Right ventricle myocardium inferior (tissue), 1 donor: ENCODE data around the gene SLC16A2. TPM values are rescaled to one million over a fixed set of nuclear protein-coding genes. Genes with fewer than 3 reads are reported as not detected.
"Not testable (repeated sequence)": the region's sequence is repeated elsewhere in the genome, so short reads cannot be mapped to it uniquely, and the experiment has no call there.

Source experiments
- ATAC-seq: fragments of 200-7000 bp; cut with Tn5 transposase; one replicate; pipeline ENCODE4 v1.9.1; 2020; ENCODE audit warnings: mild to moderate bottlenecking, moderate library complexity
- DNase-seq: peaks from one replicate; pipeline ENCODE4 v3.0.0; 2021; ENCODE audit errors: missing footprints
- intact Hi-C: fragments of 100-400 bp; cut with DNase I; formaldehyde crosslinking; loops from one replicate; pipeline ENCODE4 v1.11.0; 2022
- total RNA-seq: library from RNA; stranded (reverse); fragmentation: NEBNext Ultra II Directional; extraction: Animal tissue kit (Norgen Biotek cat#: 25700); gene quantifications from one replicate; pipeline ENCODE4 v1.2.1, GENCODE V29; 2021
- donor health status: DM: no; HTN: yes; CAD: no; lungs with severe emphysema.

The SLC16A2 gene
- total RNA-seq, 1 donor from 2014 or later = 8.2 TPM

DNA sequence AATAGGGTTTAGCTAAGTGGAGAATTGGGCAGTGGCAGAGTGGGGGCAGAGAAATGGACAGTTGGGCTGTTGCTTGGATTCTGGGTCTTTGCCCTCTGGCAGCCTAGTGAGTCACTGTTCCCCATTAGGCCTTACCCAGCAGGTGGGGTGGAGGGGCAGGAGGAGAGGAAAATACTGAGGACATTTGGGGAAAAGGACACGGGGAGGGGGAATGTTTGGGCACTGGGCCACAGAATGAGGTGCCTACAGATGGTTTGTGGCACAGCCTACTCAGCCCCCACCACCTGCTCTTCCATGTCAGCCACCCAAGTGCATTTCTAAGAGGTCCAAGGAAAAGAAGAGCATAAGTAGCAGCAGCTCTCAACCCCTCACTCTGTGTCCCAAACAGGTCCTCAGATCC is 13.0 kb downstream of the SLC16A2 start:
- no peak for DNase-seq
- intact Hi-C loops = no loop called here
- ATAC-seq = no peak

DNA sequence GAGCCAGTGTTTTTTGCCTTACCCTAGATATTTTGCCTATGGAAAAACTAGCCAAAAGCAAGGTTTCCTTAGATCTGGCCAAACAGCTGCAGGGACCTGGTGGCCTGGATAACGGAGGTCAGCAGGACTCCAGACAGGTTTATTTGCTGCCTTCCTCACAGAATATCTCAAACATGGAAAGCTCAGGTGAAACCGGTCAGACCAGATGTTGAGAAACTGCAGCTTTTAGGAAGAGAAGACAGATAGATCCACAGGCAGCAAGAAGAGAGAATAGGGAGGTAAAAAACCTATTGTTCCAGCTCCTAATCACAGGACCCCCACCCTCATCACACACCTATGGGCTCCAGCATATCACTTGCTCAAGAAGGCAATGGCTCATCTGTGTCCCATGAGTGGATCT is 16.2 kb downstream of the SLC16A2 start:
- DNase-seq = no peak
- no peak for ATAC-seq
- intact Hi-C loops = no loop called here

DNA sequence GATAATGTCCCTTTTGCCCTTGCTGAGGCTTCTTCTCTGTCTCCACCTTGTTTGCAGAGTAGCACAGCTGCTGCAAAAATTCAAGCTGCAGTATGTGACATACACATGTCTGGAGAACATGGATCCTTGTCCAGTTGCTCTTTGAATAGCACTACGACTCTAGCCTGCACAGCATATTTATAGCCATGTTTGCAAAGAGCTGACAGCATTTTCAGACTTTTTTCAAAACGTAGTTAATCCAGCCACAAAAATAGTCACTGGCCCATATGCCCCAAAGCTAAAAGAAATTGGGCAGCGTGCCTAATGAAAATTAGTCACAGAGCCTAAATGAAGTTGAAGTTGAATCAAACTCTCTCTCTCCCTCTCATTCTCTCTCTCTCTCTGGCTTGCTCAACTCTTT is 17.5 kb downstream of the SLC16A2 start:
- ATAC-seq (no peak), DNase-seq (no peak)
- intact Hi-C loops = no loop called here

DNA sequence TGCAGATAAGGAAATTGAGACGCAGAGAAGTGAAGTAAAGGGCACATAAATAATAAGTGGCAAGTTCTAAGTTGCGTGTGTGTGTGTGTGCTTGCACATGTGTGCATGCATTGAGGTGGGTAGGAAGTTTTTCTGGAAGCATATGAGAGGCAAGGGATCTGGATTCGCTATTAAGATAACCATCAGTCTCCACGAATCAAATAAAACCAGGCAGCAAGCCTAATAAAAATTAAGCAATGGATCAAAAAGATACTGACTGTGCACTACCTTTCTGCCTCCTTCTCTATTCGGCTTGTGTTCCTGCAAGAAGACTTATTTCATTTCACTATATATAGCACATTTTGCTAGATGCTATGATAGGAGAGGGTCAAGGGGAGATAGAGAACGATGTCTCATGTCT is 23.8 kb downstream of the SLC16A2 start:
- no peak for ATAC-seq
- DNase-seq = no peak
- intact Hi-C loops = no loop called here

DNA sequence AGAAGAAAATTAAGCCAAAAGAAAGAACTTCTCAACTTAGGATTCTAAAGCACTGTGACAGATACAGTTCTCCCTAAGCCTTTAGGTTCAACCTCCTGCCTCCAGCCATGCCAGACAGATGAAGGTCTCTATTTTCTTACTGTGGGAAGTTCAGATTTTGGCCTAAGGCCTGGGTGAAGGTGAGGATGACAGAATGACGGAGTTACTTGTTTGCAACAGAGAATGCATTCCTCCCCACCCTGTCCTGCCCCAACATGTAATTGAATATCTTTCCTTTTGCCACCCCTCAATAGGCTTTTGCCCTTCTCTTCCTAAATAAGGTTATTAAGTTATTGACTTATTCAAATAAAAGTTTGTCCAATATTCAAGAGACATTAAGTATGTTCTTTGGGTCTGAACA is 25.6 kb downstream of the SLC16A2 start:
- DNase-seq = no peak
- intact Hi-C loops = no loop called here
- ATAC-seq = no peak

DNA sequence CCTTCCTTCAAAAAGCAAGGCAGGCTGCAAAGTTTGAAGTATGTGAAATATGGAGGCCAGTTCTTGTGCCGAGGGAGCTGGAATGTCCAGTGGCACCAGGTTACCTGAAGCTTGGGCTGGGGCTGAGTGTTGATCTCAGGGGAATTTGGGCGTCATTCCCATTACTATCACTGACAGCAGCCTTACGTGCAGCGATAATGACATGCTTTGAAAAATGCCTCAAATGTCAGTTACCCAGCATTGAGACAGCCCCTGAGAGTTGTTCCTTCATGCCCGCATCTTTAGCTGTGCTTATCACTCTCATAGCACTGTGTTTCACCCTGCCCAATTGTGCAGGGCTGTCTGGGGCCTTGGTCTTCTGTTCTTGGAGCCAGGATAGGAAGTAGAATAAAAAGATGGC is 27.4 kb downstream of the SLC16A2 start:
- intact Hi-C loops = no loop called here
- no peak for ATAC-seq
- DNase-seq = no peak

DNA sequence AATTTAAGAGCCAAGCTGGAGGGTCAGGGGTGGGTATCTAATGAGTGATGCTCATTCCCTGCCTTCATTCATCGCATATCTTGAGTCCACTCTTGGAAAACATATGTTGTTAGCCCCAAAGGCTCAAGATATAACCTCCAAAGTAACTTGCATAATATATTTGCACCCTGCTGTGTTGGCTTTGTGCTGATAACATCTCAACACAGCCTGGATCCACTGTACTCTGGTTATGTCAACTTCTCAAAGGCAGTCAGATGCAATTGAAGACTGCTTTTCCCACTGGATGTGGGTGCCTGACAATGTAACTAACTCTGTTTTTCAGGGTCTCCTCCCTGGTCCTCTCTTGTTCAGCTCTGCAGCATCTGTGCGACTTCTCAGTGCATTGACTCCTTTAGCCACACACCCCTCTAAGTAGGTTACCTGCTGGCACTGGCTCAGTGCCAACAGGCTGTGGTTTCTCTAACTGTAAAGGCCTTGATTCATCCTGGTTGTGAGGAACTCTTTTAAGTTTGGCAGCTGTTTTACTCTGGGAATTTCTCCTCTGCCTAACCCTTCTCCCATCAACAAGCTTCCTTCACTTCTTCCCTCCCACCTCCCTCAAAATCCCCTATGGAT is 28.1 kb downstream of the SLC16A2 start:
- intact Hi-C loops = no loop called here
- ATAC-seq = no peak
- no peak for DNase-seq

DNA sequence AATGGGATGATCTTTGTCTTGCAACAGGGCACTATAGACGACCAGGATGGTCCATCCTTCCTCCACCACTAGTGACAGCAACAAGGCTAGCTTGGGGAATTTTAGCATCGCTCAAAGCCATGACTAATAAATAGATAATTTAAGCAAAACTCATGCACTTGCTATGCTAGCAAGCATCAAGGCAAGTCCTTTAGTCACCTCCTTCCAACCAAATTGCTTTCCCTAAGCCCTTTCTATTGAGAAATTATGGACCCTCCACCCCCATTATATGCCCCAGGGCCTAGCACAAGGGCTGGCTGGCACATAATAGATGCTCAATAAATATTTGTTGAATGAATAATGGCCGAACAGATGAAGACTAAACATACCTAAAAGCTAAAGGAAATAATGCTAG is 28.6 kb downstream of the SLC16A2 start:
- DNase-seq = no peak
- intact Hi-C loops = no loop called here
- no peak for ATAC-seq

DNA sequence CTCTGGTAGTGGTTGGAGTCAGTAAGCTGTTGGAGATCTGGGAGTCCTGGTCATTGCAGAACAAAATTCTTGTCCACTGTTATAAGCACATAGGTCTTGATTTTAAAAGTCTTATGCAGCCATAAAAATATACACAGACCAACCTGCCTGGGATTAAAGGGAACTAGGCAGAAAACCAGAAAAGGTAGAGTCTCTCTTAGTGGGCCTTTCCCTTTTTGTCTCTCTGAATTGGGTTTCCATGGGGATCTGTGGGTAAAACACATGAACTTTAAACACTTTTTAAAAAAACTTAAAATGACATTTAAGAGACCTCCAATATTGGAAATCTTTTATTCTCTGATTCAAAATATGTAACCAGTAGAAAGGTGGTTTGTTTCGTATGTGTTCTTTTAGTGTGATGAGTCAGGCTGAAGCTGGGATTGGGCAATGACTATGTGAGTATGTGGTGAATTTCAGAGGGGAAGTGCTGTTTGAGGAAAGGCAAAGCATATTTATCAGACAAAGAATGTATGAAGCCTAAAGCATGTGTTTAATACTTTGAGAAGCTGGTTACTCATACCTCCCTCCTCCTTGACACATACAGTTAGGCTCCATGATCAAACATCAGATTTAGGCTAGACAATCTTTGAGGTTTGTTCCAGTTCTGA is 29.6 kb downstream of the SLC16A2 start:
- intact Hi-C loops = no loop called here
- DNase-seq = no peak
- no peak for ATAC-seq

DNA sequence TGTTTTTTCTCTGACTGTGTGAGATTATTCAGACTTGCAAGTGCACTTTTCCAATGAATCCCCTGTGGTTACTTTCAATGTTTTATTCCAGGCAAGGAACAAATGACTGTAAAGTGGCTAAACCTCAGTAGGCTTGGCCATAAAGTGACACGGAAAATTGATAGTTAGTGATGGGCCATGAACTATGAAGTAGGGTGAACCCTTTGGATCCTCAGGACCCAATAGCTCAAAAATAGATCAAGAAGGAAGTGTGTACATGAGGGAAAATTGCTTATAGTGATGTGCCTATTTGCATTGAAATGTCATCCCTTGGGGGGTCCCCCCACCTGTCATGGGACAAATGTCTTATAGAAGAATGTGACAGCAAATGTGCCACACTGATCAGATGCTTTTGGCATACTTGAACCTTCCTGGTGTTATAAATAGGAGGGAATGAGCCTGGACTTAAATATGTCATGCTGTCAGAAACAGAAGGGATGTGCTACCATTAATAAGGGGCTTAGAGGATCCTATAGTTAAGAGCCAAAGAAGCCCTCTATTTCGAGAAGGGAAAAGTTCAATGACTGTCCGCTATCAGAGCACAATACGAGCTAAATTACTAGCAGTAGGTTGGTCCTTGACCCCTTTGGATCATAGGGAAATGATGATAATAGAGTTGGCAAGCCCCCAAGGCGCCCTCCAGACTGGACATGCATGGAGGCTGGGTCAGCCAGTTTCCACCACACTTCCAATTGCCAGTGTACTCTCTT is 30.3 kb downstream of the SLC16A2 start:
- no peak for ATAC-seq
- no peak for DNase-seq
- intact Hi-C loops = no loop called here

DNA sequence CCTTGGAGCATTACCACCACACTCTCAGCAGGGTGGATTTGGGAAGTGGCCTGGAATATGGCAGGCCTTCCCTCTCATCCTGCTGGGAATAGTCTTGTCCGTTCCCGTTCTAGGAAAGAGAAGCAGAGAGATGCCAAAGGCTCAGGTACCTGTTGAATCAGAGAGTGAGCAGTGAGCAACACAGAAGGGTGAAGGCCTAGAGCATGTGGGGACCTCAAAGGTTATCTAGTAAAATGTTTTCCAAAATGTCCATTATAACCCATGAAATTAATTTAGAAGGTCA is 30.8 kb downstream of the SLC16A2 start:
- intact Hi-C loops = no loop called here
- no peak for DNase-seq
- no peak for ATAC-seq

DNA sequence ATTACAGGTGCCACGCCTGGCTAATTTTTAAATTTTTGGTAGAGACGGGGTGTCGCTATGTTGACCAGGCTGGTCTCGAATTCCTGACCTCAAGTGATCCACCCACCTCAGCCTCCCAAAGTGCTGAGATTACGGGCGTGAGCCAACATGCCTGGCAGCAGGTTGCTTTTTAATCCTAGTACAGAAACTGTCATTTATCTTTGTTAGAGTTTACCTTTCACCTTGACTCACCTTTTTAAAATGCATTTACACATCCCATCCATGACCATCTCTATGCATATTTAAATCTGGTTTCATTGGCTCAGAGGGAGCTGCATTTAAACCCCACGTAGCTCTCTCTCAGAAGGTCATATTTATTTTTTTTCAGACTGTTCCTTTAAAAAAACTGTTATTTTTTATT is 31.9 kb downstream of the SLC16A2 start:
- intact Hi-C loops = no loop called here
- DNase-seq = no peak
- no peak for ATAC-seq

DNA sequence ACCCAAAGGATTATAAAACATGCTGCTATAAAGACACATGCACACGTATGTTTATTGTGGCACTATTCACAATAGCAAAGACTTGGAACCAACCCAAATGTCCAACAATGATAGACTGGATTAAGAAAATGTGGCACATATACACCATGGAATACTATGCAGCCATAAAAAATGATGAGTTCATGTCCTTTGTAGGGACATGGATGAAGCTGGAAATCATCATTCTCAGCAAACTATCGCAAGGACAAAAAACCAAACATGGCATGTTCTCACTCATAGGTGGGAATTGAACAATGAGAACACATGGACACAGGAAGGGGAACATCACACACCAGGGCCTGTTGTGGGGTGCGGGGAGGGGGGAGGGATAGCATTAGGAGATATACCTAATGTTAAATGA is 32.9 kb downstream of the SLC16A2 start:
- DNase-seq, intact Hi-C loops, ATAC-seq: not testable (repeated sequence)

DNA sequence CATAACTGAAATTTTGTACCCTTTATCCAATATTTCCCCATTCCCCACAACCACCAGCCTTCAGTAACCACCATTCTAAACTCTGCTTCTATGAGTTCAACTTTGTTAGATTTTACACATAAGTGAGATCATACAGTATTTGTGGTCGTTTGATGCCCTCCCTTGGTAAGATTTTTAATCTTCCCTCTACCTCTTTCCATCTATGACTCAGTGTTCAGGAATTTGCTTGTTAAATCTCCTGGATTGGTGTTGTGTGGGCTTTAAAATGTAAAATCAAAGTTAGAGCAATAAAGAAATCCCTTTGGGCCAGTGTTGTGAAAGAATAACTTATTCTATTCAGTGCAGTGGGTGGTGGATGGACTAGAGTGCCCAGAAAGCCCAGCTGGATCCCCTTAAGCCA is 37.4 kb downstream of the SLC16A2 start:
- intact Hi-C loops = no loop called here

DNA sequence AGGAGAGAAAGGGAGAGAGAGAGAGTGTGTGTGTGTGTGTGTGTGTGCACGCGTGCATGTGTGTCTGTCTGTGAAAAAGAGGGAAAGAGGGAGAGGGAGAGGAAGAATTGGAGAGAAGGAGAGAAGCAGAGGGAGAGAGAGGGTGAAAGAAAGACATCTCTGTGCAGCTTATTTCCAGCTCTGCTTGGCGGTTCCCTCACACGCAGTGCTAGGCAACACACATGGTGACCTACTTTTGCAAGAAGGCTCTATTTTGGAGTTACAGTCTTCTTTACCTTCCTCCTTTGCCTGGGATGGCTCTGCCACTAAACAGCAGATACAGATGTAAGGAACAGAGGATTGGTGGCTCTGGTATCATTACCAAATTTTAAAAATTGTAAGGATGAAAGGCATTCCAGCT is 40.1 kb downstream of the SLC16A2 start:
- intact Hi-C loops = no loop called here
- DNase-seq (no peak), ATAC-seq (no peak)

More for the DNA sequence above, 37.4 kb downstream of the SLC16A2 start:
- ATAC-seq (no peak), DNase-seq (no peak)

DNA sequence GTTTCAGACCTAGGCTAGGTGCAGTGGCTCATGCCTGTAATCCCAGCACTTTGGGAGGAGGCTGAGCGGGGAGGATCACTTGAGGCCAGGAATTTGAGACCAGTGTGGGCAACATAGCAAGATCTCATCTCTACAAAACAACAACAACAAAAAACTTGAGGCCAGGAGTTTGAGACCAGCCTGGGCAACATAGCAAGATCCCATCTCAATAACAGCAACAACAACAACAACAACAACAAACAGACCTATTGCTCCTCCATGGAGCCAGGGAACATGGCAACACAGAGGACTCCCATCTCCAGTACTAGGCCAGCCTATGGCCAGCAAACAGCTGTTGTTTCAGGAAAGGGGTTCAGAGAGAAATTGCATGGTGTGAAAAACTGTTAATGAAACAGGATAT is 43.4 kb downstream of the SLC16A2 start:
- intact Hi-C loops = no loop called here
- DNase-seq = no peak
- no peak for ATAC-seq

DNA sequence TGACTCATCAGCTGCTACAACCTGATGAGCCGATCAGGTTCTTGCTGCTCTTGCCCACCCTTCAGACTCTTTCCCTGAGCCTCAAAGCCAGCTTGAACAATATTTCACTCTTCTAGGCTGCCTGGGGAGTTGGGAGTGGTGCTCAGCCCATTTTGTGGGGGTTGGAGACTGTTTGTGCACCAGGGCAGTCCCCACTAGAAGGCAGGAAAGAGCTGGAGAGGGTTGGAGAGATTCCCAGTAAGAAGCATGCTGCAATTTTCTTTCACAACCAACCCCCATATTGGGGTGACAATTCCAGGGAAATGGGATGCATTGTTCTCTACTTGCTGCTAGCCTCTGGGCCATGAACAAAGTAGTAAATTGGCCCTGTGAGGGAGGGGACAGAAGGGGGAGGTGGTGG is 44.1 kb downstream of the SLC16A2 start:
- ATAC-seq = no peak
- intact Hi-C loops = no loop called here
- no peak for DNase-seq

DNA sequence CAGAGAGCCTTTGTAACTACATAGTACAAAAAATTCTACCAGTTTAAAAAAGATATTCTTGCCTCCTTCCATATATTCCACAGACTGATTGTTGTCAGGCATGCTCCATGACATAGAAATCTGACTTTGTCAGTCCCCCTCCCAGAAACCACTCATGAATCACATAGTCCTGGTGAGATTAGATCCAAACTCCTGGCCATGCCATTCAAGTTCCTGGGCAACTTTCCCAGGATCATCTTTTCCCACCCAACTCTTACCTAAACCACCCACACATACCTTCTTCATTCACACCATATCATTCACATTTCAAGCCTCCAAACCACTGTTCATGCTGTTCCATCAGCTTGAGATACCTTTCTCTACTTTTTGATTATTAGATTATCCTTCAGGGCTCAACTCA is 46.4 kb downstream of the SLC16A2 start:
- intact Hi-C loops = no loop called here
- DNase-seq (no peak), ATAC-seq (no peak)

DNA sequence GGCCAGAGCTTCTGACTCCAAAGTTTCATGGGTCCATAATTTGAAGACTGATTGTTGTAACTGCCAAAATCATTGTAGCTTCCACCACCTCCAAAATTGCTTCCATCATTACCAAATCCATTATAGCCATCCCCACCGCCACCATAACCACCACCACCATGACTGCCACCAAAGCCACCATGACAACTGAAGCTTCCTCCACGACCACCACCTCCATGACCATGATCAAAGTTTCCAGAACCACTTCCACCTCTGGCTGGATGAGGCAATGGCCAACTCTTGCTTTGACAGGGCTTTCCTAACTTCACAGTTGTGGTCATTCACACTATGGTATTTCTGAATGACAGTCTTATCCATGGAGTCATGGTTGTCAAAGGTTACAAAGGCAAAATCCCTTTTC is 51.8 kb downstream of the SLC16A2 start:
- ATAC-seq, DNase-seq, intact Hi-C loops: not testable (repeated sequence)

DNA sequence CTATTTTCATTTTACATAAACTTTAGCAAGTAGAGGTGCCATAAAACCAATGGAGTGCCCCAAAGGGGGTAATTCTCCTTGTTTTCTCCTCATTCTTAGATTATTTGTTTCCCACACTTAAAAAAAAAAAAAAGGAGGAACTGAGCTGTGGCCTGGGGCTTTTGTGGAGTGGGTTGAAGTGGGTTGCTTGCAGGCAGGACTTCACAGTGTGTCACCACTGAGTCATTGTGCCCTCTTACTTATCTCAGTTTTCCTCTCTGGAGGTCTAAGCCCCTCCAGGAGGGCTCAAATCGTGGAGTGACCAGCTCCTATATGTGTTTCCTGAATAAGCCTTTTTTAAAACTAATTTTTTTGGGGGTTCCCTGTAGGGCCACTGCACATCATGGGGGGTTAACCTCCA is 69.0 kb downstream of the SLC16A2 start:
- intact Hi-C loops = no loop called here
- DNase-seq = no peak
- ATAC-seq = no peak
